GM12891 (cell line): ENCODE data around the gene CTNNA3.
"Not testable (repeated sequence)": the region's sequence is repeated elsewhere in the genome, so short reads cannot be mapped to it uniquely, and the experiment has no call there.

ENCODE experiments used
- POLR2A ChIP-seq: IDR thresholded peaks from 2 replicates; pipeline ENCODE4 v1.6.1; 2011; ENCODE audit warnings: low read depth, low read length, control low read depth
- POLR2AphosphoS5 ChIP-seq: IDR thresholded peaks from 2 replicates; pipeline ENCODE4 v1.6.1; 2011; ENCODE audit warnings: low read depth, low read length, control low read depth
- SPI1 ChIP-seq: IDR thresholded peaks from 2 replicates; pipeline ENCODE4 v1.6.1; 2011; ENCODE audit warnings: low read depth, low read length, control low read depth
- TAF1 ChIP-seq: IDR thresholded peaks from 2 replicates; pipeline ENCODE4 v1.6.1; 2011; ENCODE audit warnings: low read depth, low read length, control low read depth

DNA sequence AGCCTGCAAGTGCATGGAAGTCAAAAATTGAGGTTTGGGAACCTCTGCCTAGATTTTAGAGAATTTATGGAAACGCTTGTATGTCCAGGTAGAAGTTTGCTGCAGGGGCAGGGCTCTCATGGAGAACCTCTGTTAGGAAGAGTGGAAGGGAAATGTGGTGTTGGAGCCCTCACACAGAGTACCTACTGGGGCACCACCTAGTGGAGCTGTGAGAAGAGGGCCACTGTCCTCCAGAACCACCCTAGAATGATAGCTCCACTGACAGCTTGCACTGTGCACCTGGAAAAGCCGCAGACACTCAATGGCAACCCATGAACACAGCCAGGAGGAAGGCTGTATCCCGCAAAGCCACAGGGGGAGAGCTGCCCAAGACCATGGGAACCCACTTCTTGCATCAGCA lies 165.0 kb downstream of the CTNNA3 start:
- TF ChIP-seq POLR2AphosphoS5, TAF1, POLR2A, SPI1: not testable (repeated sequence)
